ENCODE results near the gene E2F4. TPM values are rescaled to one million over a fixed set of nuclear protein-coding genes. Genes with fewer than 3 reads are reported as not detected.

Gene E2F4
- total RNA-seq, 1 donor from 2014 or later: 83.0 TPM

DNA sequence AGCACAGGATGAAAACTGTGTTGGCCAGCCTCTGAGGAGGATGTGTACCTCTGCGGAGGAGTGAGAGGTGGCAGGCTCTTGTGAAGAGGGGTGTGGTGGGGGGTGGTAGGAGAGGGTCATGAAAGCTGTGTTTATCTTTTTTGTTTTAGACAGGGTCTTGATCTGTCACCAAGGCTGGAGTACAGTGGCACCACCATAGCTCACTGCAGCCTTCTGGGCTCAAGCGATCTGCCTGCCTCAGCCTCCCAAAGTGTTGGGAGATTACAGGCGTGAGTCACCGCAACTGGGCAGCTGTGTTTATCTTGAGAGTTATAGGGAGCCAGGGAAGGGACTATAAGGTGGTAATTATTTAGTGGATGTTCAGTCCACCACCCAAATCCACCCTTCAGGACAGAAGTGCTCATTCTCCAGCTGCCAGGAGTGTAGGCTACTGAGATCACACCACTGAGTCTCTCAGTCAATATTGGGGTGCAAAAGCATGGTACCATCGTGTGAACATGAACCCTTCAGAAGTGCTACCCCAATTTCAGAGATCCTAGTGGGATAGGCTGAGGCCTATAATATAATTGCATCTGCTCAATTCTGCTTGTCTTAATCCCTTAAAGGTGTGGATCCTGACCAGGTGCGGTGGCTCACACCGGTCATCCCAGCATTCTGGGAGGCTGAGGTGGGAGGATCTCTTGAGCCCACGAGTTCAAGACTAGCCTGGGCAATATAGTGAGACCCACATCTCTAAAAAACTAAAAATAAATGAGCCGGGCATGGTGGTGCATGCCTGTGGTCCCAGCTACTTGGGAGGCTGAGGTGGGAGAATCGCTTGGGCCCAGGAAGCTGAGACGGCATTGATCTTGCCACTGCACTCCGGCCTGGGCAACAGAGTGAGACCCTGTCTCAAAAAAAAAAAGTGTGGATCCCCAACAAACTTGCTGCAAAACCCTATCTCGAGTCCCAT is 1.2 kb upstream of the E2F4 start:
- DNase-seq (ENCODE audit: low spot score): no peak

DNA sequence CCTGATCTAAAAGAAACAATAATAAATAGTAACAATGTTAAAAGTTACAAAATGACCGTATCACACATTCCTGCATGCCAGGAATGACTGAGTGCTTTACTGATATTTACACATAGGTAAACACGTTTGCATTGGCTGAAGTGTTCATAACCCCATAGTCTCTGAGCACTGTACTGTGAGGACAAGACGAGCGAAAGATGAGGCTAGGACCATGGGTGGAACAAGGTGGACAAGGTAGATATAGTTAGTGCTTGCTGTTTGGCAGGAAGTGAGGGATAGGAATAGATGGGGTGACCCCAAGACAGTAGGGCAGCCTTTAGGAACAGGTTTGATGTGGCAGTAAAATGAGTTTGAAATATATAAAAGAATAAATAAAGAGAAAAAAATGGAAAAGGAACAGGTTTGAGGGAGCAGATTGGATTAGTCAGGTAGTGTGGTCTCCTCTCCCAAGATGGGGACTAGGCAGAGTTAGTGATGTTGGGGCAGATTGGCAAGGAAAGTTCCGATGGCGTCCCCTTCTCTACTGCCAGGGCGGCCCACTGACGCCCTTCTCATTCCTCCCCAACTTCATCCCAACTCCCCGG is 452 bp upstream of the E2F4 start:
- DNase-seq (ENCODE audit: low spot score): no peak

DNA sequence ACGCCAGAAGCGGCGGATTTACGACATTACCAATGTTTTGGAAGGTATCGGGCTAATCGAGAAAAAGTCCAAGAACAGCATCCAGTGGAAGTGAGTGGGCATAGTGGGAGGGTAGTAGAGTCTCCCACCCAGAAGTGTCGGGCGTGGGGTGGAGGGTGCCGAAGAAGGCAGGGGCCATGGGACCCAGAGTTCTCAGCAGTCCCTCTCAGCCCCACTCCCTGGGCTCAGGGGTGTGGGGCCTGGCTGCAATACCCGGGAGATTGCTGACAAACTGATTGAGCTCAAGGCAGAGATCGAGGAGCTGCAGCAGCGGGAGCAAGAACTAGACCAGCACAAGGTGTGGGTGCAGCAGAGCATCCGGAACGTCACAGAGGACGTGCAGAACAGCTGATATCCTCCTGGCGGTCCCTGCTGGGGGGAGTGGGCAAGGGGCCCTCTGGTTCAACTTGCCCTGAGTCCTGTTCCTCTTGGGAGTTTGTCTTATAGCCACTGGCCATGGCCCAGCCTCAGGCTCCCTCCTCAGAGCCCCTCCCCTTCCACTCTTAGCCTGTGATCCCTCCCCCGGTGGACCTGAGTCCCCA is 916 bp downstream of the E2F4 start:
- DNase-seq (ENCODE audit: low spot score): no peak

DNA sequence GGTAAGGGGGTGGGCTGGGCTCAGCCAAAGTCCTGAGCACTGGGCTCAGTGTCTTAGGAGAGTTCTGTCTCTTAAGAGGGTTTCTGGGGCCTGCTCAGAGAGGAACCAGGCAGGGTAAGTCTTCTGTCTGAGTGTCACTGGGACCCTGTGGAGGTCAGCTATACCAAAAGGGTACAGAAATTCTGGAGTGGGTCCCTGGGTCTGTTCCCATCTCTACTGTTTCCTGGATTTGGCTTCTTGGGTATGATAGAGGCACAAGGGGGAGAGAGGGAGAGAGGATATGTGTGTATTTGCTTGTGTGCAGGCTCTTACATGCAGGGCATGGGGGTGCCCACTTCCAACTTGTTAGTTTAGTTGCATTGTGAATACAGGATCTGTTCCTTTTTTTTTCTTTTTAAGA is 1.6 kb downstream of the E2F4 start:
- no peak for DNase-seq (ENCODE audit: low spot score)

DNA sequence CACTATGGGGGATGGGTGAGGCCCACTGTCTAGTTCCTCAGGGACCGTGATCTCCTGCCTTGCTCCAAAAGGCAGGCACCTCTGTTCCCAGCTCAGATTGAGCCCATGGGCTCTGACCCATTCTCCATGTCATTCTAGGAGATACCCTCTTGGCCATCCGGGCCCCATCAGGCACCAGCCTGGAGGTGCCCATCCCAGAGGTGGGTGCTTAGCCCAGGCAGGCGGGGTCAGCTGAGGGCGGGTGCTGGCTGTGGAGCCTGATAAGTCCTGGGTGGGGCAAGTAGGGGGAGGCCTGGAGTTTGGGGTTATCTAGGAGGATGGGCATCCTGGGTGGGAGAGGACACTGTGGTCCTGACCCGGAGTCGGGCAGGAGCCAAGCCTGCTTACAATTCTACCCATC is 2.3 kb downstream of the E2F4 start:
- DNase-seq (ENCODE audit: low spot score): no peak

DNA sequence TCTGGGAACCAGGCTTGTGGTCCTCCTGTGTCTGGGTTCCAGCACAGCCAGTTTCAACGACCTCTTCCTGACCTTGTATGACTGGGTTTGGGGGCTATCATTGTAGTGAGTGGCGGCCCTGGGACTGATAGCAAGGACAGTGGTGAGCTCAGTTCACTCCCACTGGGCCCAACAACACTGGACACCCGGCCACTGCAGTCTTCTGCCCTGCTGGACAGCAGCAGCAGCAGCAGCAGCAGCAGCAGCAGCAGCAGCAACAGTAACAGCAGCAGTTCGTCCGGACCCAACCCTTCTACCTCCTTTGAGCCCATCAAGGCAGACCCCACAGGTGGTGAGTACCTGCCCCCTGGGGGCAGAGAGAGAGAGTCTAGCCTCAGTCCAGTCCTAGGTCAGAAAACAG is 3.7 kb downstream of the E2F4 start:
- no peak for DNase-seq (ENCODE audit: low spot score)

DNA sequence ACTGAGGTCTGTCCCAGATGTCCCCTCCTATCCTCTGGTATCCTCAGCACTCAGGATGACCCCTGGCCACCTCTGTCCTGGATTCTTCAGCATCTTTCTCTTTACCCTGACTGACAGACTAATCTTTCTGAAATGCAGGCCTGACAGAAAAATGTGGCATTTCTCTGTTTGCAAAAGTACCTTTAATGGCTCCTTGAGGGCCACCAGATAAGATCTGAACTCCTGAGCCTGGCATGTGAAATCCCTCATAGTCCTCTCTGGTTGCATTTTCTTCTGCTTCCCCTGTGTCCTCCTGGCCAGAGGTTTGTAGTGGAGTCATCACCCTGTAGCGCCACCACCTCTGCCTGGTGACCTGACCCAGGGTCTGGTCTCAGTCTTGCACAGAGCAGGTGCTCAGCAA is 4.9 kb downstream of the E2F4 start:
- no peak for DNase-seq (ENCODE audit: low spot score)

DNA sequence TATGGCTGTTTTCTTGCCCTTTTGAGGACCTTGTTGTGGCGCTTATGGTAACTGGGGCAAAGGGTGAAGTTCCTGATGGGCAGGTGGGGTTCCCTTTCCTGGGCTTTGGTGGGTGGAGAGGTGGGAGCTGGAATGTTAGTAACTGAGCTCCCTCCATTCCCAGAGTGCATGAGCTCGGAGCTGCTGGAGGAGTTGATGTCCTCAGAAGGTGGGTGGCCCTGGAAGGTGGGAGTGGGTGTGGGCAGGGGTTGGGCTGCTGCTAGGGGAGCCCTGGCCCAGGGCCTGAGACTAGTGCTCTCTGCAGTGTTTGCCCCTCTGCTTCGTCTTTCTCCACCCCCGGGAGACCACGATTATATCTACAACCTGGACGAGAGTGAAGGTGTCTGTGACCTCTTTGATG is 5.7 kb downstream of the E2F4 start:
- no peak for DNase-seq (ENCODE audit: low spot score)

DNA sequence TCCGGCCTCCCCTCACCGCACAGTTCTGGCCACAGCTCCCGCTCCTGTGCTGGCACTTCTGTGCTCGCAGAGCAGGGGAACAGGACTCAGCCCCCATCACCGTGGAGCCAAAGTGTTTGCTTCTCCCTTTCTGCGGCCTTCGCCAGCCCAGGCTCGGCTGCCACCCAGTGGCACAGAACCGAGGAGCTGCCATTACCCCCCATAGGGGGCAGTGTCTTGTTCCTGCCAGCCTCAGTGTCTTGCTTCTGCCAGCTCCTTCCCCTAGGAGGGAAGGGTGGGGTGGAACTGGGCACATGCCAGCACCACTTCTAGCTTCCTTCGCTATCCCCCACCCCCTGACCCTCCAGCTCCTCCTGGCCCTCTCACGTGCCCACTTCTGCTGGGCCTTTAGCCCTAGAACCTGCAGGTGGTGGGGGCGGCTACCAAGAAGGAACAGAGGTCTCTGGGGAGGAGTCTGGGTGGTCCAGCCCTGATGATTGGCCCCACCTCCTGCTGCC is 6.3 kb downstream of the E2F4 start:
- DNase-seq (ENCODE audit: low spot score): no peak

DNA sequence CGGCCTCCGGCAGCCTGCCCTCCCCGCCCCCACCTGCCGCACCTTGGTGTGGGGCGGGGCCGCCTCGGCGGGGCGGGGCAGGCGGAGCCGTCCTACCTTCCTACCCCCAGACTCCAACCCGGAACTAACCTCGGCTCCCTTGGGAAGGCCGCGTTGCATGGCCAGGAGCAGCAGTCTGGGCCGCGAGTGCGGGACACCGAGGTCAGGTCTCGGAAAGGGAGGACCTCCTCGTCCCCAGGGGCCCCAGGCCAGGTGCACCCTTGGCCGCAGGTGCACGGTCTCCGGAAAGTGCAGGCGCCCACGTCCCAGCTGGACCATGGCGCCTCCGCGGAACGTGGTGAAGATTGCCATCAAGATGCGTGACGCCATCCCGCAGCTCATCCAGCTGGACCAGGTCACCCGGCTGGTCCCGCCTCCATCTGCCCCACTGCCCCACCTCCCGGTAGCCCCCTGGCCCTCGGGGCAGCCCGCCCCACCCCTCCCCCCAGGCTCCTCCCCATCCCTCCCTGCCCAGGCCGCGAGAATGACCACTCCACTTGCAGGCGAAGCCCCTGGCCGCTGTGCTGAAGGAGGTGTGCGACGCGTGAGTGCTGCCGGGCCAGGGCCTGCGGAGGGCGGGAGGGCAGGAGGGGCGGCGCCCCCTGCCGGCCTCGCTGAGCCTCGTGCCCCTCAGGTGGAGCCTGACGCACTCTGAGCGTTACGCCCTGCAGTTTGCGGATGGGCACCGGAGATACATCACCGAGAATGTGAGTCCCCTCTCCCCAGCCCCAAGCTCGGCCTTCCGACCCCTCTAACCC is 7.3 kb downstream of the E2F4 start, which contains the start of gene ELMO3:
ELMO3 (plus strand) TSS at position 121 of the 797 bp plus-strand sequence; CDS start at position 317, 196 bp downstream.
- DNase-seq (ENCODE audit: low spot score): no peak

DNA sequence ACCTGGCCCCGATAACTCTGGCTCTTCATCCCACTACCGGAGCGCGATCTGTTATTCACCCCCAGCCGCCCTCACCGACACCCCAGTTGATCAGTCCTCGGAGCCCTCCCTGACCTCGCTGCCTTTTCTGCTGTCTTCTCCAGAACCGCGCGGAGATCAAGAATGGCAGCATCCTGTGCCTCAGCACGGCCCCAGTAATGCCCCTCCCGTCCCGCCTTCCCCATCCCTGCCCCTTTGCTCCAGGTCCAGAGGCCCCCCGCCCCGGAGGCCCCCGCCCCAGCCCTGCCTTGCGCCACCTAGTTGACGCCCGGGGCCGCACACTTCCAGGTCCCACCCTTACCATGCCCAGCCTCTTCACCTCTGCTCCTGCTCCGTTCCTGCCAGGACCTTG is 7.8 kb downstream of the E2F4 start:
- no peak for DNase-seq (ENCODE audit: low spot score)

DNA sequence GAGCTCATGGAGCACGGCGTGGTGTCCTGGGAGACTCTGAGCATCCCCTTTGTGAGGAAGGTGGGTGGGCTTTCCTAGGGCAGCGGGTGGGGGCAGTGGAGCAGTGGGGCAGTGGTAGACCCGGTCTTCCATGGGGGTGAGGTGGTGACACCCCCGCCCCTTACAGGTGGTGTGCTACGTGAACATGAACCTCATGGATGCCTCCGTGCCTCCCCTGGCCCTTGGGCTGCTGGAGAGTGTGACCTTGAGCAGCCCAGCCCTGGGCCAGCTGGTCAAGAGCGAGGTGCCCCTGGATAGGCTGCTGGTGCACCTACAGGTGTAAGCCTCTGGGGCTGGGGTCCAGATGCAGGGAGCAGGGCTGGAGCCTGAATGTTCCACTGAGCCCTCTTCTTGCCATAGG is 8.5 kb downstream of the E2F4 start:
- DNase-seq (ENCODE audit: low spot score): no peak

DNA sequence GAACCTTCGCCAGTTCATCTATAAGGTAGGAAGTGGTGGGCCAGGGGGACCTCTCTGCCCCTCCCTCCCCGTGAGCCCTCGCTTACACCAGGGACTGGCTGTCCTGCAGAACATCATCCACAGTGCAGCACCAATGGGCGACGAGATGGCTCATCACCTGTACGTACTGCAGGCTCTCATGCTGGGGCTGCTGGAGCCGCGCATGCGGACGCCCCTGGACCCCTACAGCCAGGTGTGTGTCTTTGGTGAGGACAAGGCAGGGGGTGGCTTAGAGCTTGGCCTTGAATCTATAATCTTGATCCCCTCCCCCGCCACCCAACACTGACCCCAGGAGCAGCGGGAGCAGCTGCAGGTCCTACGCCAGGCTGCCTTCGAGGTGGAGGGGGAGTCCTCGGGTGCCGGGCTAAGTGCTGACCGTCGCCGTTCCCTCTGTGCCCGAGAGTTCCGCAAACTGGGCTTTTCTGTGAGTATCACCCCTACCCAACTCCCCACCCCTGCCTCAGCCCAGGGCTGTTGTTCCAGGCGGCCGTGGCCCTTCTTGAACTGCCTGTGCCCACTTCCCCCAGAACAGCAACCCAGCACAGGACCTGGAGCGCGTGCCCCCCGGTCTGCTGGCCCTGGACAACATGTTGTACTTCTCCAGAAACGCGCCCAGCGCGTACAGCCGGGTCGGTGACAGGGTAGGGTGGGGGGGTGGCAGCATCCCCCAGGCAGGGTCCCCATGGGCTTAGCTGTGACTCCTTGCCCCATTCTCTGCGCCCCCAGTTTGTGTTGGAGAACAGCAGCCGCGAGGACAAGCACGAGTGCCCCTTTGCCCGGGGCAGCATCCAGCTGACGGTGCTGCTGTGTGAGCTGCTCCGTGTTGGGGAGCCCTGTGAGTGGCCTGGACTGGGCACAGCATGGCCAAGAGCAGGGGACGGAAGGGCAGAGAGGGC is 9.7 kb downstream of the E2F4 start:
- DNase-seq (ENCODE audit: low spot score): no peak

DNA sequence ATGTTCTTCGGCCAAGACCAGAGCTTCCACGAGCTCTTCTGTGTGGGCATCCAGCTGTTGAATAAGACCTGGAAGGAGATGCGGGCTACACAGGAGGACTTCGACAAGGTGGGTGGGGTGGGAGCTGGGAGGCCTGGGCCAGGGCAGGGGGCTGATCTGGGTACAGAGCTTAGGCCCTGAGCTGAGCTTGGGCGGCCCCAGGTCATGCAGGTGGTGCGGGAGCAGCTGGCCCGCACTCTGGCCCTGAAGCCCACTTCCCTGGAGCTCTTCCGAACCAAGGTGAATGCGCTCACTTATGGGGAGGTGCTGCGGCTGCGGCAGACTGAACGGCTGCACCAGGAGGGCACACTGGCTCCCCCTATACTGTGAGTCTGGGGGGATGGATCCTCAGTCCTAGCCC is 10.5 kb downstream of the E2F4 start:
- no peak for DNase-seq (ENCODE audit: low spot score)

DNA sequence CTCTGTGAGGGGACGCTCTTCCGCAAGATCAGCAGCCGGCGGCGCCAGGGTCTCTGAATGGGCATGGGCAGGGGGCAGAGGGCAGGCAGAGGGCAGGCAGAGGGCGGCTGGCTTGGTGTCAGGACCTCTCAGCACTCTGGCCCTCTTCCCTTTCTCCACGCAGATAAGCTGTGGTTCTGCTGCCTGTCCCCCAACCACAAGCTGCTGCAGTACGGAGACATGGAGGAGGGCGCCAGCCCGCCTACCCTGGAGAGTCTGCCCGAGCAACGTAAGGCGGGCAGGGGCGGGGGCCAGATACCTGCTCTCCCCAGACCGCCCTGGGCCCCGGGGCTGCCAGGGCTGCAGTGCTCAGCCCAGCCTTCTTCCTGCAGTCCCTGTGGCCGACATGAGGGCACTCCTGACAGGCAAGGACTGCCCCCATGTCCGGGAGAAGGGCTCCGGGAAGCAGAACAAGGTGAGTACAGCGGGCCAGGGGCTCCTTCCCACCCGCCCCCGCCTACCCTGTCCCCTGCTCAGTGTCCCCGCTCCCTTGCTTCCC is 11.1 kb downstream of the E2F4 start:
- DNase-seq (ENCODE audit: low spot score): no peak

DNA sequence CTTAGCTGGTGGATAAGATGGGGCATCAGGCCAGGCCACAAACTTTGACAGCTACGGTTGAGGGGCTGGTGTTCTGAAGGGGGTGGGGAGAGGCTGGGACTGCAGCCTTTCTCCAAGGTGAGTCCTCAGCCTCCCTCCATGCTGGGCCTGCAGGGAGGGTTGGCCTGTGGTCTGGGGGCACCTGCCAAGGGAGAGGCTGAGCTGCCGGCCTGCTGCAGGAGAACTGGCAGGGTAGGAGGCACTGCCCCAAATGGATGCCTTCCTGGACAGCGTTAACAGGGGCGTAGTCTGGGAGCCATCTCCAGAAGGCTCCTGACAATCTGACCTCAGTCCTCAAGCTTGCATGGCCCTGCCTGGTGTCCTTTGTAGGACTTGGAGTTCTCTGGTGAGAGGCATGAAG is 12.1 kb downstream of the E2F4 start:
- no peak for DNase-seq (ENCODE audit: low spot score)

DNA sequence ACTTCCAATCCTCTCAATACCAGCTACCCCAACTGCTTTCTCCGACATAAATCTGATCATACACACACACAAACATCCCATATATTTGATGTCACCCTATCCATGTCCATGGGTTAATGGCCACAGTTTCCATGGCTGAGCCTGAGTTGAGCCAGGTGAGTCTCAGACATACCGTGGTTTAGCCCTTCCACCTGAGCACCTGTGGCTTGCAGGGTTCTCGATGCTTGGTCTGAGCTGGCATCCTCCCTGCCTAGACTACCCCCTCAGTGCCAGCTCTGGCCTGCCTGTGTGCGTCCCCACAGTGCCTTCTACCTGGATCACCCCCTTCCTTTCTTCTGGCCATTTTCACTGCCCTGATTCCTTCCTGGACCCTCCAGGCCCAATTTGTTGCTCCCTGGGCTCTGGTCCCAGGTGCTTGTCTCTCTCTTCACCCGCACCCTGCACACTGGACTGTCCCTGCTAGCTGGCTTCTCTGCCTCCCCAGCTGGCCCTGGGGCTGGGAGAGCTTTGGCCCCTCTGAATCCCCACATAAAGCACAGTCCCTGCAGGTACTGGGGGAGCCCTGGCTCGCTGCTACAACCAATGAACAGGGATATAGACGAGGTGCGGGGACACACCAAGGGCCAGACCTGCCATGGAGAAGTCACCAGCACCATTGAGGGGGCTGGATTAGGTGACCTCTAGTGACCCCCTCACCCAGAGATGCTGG is 14.3 kb downstream of the E2F4 start:
- DNase-seq (ENCODE audit: low spot score): no peak

DNA sequence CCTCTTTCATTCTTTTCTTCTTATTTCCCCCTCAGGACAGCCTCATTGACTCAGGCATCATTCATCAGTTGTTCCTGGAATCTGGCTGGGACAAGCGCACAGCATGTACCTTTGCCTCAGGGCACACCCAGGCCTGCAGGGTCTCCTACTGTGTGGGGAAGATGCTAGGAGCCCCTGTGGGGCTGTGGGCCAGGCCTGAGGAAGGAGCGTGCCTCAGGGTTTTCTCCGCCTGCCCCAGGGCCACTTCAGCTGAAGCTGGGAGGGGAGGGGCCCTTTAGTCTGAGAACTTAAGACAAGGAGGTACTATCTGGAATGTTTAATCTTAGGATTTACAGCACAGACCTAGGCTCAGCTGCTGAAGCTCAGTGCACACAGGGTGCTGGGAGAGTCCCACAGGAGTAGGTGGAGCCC is 14.9 kb downstream of the E2F4 start:
- no peak for DNase-seq (ENCODE audit: low spot score)

DNA sequence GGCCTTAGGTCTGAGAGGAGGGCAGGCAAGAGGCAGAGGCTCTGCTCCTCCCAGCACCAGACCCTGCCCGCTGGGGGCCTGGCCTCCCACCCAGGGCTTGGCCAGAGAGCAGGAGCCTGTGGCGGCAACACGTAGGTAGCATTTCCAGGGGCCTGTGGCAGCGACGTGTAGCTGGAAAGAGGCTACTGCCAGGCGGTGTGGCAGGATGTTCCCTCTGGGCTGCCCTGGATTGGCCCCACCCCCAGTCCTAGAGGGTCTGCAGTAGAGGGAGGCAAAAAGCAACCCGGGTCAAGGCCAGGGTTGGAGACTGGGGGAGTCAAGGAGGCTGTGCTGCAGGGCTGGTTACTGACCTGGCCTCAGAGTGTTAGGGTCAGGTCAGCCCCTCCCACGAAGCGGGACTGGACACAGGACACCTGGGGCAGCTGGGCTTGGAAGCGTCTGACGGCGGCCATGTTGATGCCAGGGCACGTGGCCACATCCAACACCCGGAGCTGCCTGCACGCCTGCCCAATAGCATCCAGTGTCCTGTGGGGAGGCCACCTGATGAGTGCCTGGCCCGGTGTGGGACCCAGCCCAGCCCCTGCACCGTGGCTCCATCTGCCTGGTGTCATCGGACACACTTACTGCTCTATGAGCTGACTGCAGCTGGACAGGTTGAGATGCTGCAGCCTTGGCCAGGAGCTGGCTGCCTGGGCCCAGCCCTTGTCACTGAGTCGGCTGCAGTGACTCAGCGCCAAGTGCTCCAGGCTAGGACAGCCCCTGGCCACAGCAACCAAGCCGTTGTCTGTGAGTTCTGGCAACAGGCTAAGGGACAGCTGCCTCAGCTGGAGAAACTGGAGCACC is 15.5 kb downstream of the E2F4 start:
- no peak for DNase-seq (ENCODE audit: low spot score)
